CD4-positive, alpha-beta T cell treated with Interferon alpha-2 for 1 hour (primary cell): Measurements from ENCODE around the gene CLDN15.
"Not testable (repeated sequence)": the region's sequence is repeated elsewhere in the genome, so short reads cannot be mapped to it uniquely, and the experiment has no call there.

Experiments used
- DNase-seq, 2 donors: peaks; one replicate each; pipeline ENCODE4 v3.0.0-alpha.2; 2020 to 2022

The CLDN15 gene, protein sequence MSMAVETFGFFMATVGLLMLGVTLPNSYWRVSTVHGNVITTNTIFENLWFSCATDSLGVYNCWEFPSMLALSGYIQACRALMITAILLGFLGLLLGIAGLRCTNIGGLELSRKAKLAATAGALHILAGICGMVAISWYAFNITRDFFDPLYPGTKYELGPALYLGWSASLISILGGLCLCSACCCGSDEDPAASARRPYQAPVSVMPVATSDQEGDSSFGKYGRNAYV

GRCh38 chr7:101237206-101238067 lies at the start of gene CLDN15:
Gene CLDN15, minus strand, starts transcription at chr7:101237802. Its CDS starts 221 bp downstream, at chr7:101237581.
- DNase-seq, result no peak

- peak in 1 of 2 donors; percentile 2 for DNase-seq
Observed at GRCh38 chr7:101287032-101287431, 49.4 kb upstream of the CLDN15 start.

GRCh38 chr7:101285880-101286279 lies 48.3 kb upstream of the CLDN15 start:
- DNase-seq, result not testable (repeated sequence)

GRCh38 chr7:101285171-101285570 lies 47.6 kb upstream of the CLDN15 start:
- no peak for DNase-seq

GRCh38 chr7:101280912-101281311 lies 43.3 kb upstream of the CLDN15 start:
- not testable (repeated sequence) for DNase-seq

- no peak for DNase-seq
Observed at GRCh38 chr7:101278461-101279292, 41.1 kb upstream of the CLDN15 start.

- DNase-seq, result no peak
Observed at GRCh38 chr7:101277155-101277554, 39.6 kb upstream of the CLDN15 start.

DNA sequence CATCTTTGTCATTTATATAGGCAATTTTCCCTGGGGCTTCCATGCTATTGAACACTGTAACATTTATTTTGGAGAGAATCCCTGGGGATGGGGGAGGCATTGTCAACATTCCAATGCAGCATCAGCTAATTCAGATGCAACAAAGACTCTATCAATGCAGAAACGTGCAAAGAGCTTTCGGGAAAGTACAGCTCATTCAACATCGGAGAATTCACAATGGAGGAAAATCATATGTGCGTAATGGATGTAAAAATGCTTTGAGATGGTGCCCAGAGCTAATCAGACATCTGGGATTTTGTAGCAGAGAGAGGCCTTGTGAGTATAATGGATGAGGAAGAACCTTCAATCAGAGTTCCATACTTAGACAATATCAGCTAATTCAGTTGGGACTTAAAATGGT lies 35.6 kb upstream of the CLDN15 start:
- no peak for DNase-seq

- no peak for DNase-seq
Observed at GRCh38 chr7:101271021-101271420, 33.4 kb upstream of the CLDN15 start.

- DNase-seq, result no peak
Observed at GRCh38 chr7:101269664-101270063, 32.1 kb upstream of the CLDN15 start.

DNA sequence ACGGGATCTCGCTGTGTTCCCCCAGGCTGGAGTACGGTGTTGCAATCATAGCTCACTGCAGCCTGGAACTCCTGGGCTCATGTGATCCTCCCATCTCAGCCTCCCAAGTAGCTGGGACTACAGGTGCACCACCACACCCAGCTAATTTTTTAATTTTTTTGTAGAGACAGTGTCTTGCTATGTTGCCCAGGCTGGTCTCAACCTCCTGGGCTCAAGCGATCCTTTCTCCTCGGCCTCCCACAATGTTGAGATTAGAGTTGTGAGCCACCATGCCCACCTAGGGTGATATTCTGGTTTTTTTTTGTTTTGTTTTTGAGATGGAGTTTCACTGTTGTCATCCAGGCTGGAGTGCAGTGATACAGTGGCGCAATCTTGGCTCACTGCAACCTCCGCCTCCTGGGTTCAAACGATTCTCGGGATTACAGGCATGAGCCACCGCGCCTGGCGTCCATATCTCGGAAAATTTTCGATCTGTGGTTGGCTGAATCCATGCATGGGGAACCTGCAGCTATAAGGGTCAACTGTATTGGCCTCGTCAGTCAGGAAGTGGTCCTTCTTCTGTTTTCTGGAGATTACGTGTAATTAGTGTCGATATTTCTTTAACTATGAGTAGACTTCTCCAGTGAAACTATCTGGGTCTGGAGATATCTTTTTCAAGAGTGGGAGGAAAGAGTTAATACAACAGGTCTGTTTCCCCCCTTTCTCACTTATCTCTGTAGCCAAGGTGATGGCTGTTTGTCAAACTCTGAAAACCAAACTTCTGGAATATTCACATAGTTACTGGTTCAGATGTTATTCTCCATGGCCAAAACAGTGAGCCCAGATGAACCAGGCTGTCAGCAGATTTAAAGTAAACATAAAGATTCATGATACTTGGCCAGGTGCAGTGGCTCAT lies 28.3 kb upstream of the CLDN15 start:
- no peak for DNase-seq

- not testable (repeated sequence) for DNase-seq
Observed at GRCh38 chr7:101264102-101264706, 26.6 kb upstream of the CLDN15 start.

GRCh38 chr7:101258243-101258731 lies 20.7 kb upstream of the CLDN15 start:
- no peak for DNase-seq

DNA sequence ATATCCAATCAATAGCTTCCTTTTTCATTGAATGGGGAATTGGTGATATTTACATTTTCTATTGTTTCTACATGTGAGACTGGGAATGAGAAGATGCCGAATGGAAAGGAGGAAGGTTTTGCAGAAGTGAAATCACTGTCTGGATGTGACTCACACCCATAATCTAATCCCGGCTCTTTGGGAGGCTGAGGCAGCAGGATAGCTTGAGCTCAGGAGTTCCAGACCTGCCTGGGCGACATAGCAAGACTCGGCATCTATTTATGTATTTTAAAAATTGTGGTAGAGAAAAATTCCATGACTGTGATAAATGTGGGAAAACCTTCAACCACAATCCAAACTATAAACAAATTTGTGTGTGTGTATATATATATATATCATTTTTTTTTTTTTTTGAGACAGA lies 18.2 kb upstream of the CLDN15 start:
- DNase-seq, result no peak

GRCh38 chr7:101253199-101253598 lies 15.6 kb upstream of the CLDN15 start:
- DNase-seq, result not testable (repeated sequence)

- DNase-seq, result peak; percentile 98 to 99
Observed at GRCh38 chr7:101251871-101252659, 14.5 kb upstream of the CLDN15 start.

DNA sequence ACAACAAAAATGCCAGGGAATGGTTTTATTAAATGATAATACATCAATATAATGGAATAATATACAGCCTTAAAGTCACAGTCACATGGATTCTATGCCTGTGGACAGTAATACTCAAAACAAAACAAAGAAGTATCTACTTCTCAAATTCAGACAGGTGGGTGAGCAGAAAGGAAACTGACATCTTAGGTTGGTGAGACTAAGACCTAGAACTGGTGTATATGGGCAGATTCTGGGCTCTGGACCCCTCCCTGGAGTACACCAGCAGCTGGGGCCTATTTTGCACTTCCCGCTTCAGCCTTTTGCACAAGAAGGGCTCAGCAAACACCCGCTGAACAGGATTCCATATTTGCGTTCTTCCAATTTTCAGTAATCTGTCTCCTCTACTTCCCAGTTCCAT lies 12.7 kb upstream of the CLDN15 start:
- no peak for DNase-seq

GRCh38 chr7:101248276-101248675 lies 10.7 kb upstream of the CLDN15 start:
- no peak for DNase-seq

GRCh38 chr7:101245147-101245668 lies 7.6 kb upstream of the CLDN15 start:
- DNase-seq, result no peak

DNA sequence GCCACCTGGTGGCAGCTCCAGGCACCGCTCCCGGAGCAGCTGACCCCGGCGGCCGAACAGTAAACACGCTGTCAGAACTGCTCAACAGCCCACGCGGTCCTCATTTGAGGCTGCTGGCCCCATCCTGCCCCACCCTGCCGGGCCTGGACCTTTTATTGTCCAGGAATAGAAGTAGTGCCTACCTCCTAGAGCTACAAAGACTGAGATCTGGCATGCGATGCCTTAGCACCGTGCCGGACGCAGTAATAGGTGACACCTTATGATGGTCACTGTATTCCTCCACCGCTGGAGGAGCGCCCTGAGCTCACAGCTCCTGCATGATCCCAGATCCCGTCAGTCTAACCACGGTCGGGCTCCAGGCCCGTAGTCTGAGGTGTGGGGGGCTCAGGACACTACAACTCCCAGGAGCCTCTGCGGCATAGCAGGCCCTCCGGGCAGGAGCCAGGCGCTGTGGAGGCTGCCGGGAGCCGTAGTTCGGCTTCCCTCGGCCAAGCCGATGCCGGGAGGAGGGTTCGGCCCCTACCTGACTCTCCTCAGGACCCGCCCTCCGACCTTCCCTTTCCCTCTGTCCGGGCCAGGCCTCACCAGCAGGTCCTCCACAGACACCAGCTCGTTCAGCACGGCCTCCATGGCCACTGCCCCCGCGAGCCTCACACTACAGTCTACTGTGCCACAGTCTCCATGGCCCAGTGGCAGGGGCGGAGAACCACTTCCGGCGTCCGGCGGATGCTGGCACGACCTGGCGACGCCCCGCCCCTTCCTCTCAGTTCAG lies 7.0 kb upstream of the CLDN15 start, which contains the start of gene FIS1:
Gene FIS1, minus strand, starts transcription at position 707 of the 772 bp plus-strand sequence. Its CDS starts 77 bp downstream, at position 630.
- DNase-seq, result peak; percentile 91 to 92
